K562 (cell line): ENCODE results near the gene UBL3. TPM values are rescaled to one million over a fixed set of nuclear protein-coding genes. Genes with fewer than 3 reads are reported as not detected.

Experiments
- ATAC-seq: fragments of 200-7000 bp; cut with Tn5 transposase; 3 replicates; pipeline ENCODE4 v1.9.1; 2020; ENCODE audit warnings: moderate library complexity
- BruUV-seq: library from RNA; stranded (reverse); fragments of 400-500 nt; replicated peaks from 2 replicates; lab custom pipeline; 2021; lab: Mats Ljungman, UMichigan
- CTCF ChIA-PET: fragments of 300-600 bp; formaldehyde crosslinking; extraction: SDS; loops from one replicate; lab custom pipeline; 2021; ENCODE audit warnings: low intra/inter-chr PET ratio; lab: Yijun Ruan, JAX
- POLR2A ChIA-PET: fragments of 300-600, 350-650 bp; sonication (Branson Sonifier 250); formaldehyde crosslinking; extraction: SDS; loops from one replicate; lab custom pipeline; 2021; ENCODE audit warnings: antibody characterized with exemption, inconsistent platforms; lab: Yijun Ruan, JAX
- DNase-seq, 4 experiments: peaks; one replicate each; pipeline versions ENCODE4 v3.0.0 to v3.0.0-alpha.2; 2011 to 2018; ENCODE audit warnings: low spot score in 3 of 4, mixed read lengths in 3 of 4; ENCODE audit errors: extremely low read depth in 1 of 4
- FAIRE-seq: peaks from 2 replicates; lab custom pipeline; 2011; peaks lifted over from hg19 to GRCh38; lab: Jason Lieb, UNC
- H2AFZ ChIP-seq: 2 replicates; pipeline ENCODE4 v1.6.0; 2011; ENCODE audit warnings: low read depth, low read length, control low read depth, inconsistent platforms
- H3K27ac ChIP-seq: fragments of 200-600 bp; 3 replicates; pipeline ENCODE4 v1.8.0; 2011; ENCODE audit warnings: low read depth, mild to moderate bottlenecking, control low read depth, inconsistent platforms, low read length, moderate library complexity, mixed read lengths; ENCODE audit errors: extremely low read depth
- H3K27me3 ChIP-seq, 2 experiments: fragments of 300-600 bp in 1 of 2; 2 replicates in 1 of 2; 3 replicates in 1 of 2; pipeline versions ENCODE4 v1.6.0 to v1.8.0; 2011; ENCODE audit warnings: inconsistent platforms in 2 of 2, low read length in 2 of 2, mild to moderate bottlenecking in 1 of 2, mixed read lengths in 1 of 2, moderate library complexity in 1 of 2; ENCODE audit not compliant: control insufficient read depth in 2 of 2, insufficient read depth in 2 of 2
- H3K36me3 ChIP-seq: fragments of 300-600 bp; 3 replicates; pipeline ENCODE4 v1.8.0; 2011; ENCODE audit warnings: mild to moderate bottlenecking, low read length, inconsistent platforms; ENCODE audit not compliant: control insufficient read depth, insufficient read depth
- H3K4me1 ChIP-seq, 2 experiments: fragments of 200-600 bp in 1 of 2; replicated peaks in 1 of 2; 2 replicates in 1 of 2; 3 replicates in 1 of 2; pipeline versions ENCODE4 v1.5.1 to v1.8.0; 2011; ENCODE audit warnings: inconsistent platforms in 2 of 2, low read length in 2 of 2, mild to moderate bottlenecking in 1 of 2, mixed read lengths in 1 of 2, moderate library complexity in 1 of 2; ENCODE audit not compliant: control insufficient read depth in 2 of 2, insufficient read depth in 2 of 2
- H3K4me2 ChIP-seq: 2 replicates; pipeline ENCODE4 v1.6.1; 2011; ENCODE audit warnings: low read length, control low read depth, inconsistent platforms, mixed read lengths; ENCODE audit not compliant: insufficient read depth
- H3K4me3 ChIP-seq: fragments of 200-600 bp; sonication (generic), shearing (Covaris generic); 2 replicates; pipeline ENCODE4 v1.5.1; 2016; ENCODE audit warnings: control low read depth, inconsistent platforms
- H3K79me2 ChIP-seq: fragments of 200-600 bp; 3 replicates; pipeline ENCODE4 v1.8.0; 2011; ENCODE audit warnings: low read length, inconsistent platforms; ENCODE audit not compliant: control insufficient read depth, insufficient read depth
- H3K9ac ChIP-seq, 2 experiments: 2 replicates each; pipeline versions ENCODE4 v1.6.0 to v1.6.1; 2011; ENCODE audit warnings: low read depth in 2 of 2, low read length in 2 of 2, control low read depth in 1 of 2, inconsistent platforms in 1 of 2, mild to moderate bottlenecking in 1 of 2, mixed read lengths in 1 of 2; ENCODE audit not compliant: insufficient read depth in 1 of 2
- H3K9me1 ChIP-seq: one replicate; pipeline ENCODE4 v1.6.0; 2011; ENCODE audit warnings: inconsistent platforms, mild to moderate bottlenecking, low read length, moderate library complexity; ENCODE audit not compliant: control insufficient read depth, insufficient read depth
- H3K9me3 ChIP-seq: replicated peaks from 2 replicates; pipeline ENCODE4 v1.5.1; 2011; ENCODE audit warnings: low read depth, low read length, inconsistent platforms; ENCODE audit not compliant: control insufficient read depth, insufficient read depth
- H4K20me1 ChIP-seq: replicated peaks from 2 replicates; pipeline ENCODE4 v1.6.1; 2011; ENCODE audit warnings: low read length, inconsistent platforms, mixed read lengths; ENCODE audit not compliant: control insufficient read depth, insufficient read depth
- HNRNPH1 ChIP-seq: fragments of 200-400 bp; formaldehyde crosslinking; optimal IDR thresholded peaks from 2 replicates; pipeline ENCODE3; 2017; ENCODE audit warnings: low read depth, mild to moderate bottlenecking, low read length, moderate library complexity
- HSF4 ChIP-seq: fragments of 250-450 bp; sonication (Bioruptor Pico); IDR thresholded peaks from 2 replicates; pipeline ENCODE4 v2.1.2; 2022; ENCODE audit warnings: mild to moderate bottlenecking, moderate library complexity, borderline replicate concordance
- MIER1 ChIP-seq: fragments of 450-650 bp; IDR thresholded peaks from 2 replicates; pipeline ENCODE4 v1.6.1; 2016; ENCODE audit warnings: antibody characterized with exemption, mild to moderate bottlenecking, low read depth
- NBN ChIP-seq: fragments of 450-650 bp; IDR thresholded peaks from 2 replicates; pipeline ENCODE4 v1.6.1; 2016; ENCODE audit warnings: low read depth, mild to moderate bottlenecking
- NCOA4 ChIP-seq: fragments of 450-650 bp; IDR thresholded peaks from 2 replicates; pipeline ENCODE4 v1.6.1; 2018; ENCODE audit warnings: mild to moderate bottlenecking; ENCODE audit not compliant: partially characterized antibody
- NR2C2 ChIP-seq, 2 experiments: fragments of 200-800 bp in 1 of 2; sonication (Bioruptor generic) in 1 of 2; sonication (generic) in 1 of 2; formaldehyde crosslinking in 1 of 2; IDR thresholded peaks; 2 replicates each; pipeline versions ENCODE4 v1.6.1 to v1.8.0; 2016 to 2022; ENCODE audit warnings: mild to moderate bottlenecking in 1 of 2, missing compliant biosample characterization in 1 of 2, missing genetic modification characterization in 1 of 2, missing genetic modification reagents in 1 of 2
- SMAD1 ChIP-seq: fragments of 150-350 bp; IDR thresholded peaks from 2 replicates; pipeline ENCODE4 v1.6.1; 2014; ENCODE audit warnings: low read length, low read depth; ENCODE audit not compliant: partially characterized antibody
- in situ Hi-C: fragments of 300-500 bp; cut with MboI; formaldehyde crosslinking; loops from 4 replicates; pipeline ENCODE4 v1.15.0; 2018; ENCODE audit warnings: inconsistent platforms, mixed read lengths
- intact Hi-C: fragments of 100-400 bp; cut with micrococcal nuclease; formaldehyde crosslinking; loops from 2 replicates; pipeline ENCODE4 v1.14.2; 2022
- polyA plus RNA-seq, 8 experiments: library from polyadenylated mRNA; depleted of rRNA in 4 of 8; stranded (reverse) in 5 of 8; unstranded in 3 of 8; fragments of >200 nt; fragmentation: Nextera tagmentation in 2 of 8; fragmentation: Illumina TruSeq in 1 of 8; extraction: Ambion mirVana in 2 of 8; extraction: Trizol in 1 of 8; gene quantifications; 2 replicates each; pipeline versions ENCODE4 v1.2.1 to v1.2.3, GENCODE V29; 2011 to 2014; ENCODE audit warnings: inconsistent platforms in 1 of 8, missing spikeins in 1 of 8
- total RNA-seq, 7 experiments: library from RNA; depleted of rRNA in 6 of 7; stranded (reverse); fragments of >200 nt in 6 of 7; fragmentation: Illumina TruSeq in 2 of 7; extraction: Trizol in 2 of 7; gene quantifications; 2 replicates each; pipeline versions ENCODE4 v1.2.1 to v1.2.3, GENCODE V29; 2011 to 2021; ENCODE audit warnings: low replicate concordance in 1 of 7

UBL3 gene
- total and polyA plus RNA-seq, 9 of the 15 experiments (the other 6 are each of a cell fraction or from before 2014, with no cell fraction given) = 0.64 to 2.4 (median 1.8) TPM

GRCh38 chr13:29893438-29893837 is 43.0 kb upstream of the UBL3 start:
- no peak overlapping the region for H2AFZ ChIP-seq
- TF ChIP-seq HNRNPH1 (no peak), MIER1 (no peak), HSF4 (CRISPR knock-in tag) (no peak), NCOA4 (no peak), NBN (no peak), NR2C2 (CRISPR knock-in tag; IDR thresholded peaks at IDR 0.05) (no peak), NR2C2 (tag; IDR thresholded peaks at IDR 0.05) (no peak), SMAD1 (no peak)
- TF ChIP-seq, all 486 proteins: peak for 0
- Histone ChIP-seq H3K79me2 (no peaks in the 10 kb centered on the region), H3K9me3 (no peaks in the 10 kb centered on the region), H3K9ac (no peak overlapping the region), H3K27ac (no peak overlapping the region), H3K4me1 (no peaks in the 10 kb centered on the region), H3K36me3 (no peaks in the 10 kb centered on the region), H3K9me1 (no peaks in the 10 kb centered on the region), H3K27me3 (peaks cover 0 to 5% of the 10 kb centered on the region in 2 experiments; a peak in 1 of 5 replicates), H3K4me3 (no peak overlapping the region), H4K20me1 (no peaks in the 10 kb centered on the region), H3K4me2 (no peak overlapping the region)
- ChIA-PET CTCF (no interaction called here), POLR2A (interaction anchor here (1.2 kb wide), 1 partner anchor 15 kb away, joined by 3 read pairs; no protein-coding TSS in a partner anchor)
- no TSS peak for BruUV-seq
- DNase-seq (no peak), ATAC-seq (no peak), FAIRE-seq (no peak)
- intact Hi-C loops (no loop called here), in situ Hi-C loops (no loop called here)
